Activated T-cell treated with anti-CD3 and anti-CD28 coated beads, Interleukin-2, amount 50 U/mL, for 4 hours (primary cell): ENCODE measurements around the gene SLC35C1. TPM values are rescaled to one million over a fixed set of nuclear protein-coding genes. Genes with fewer than 3 reads are reported as not detected.
"Not testable (repeated sequence)": the region's sequence is repeated elsewhere in the genome, so short reads cannot be mapped to it uniquely, and the experiment has no call there.

Experiments
- ATAC-seq, 2 donors: fragments of 200-7000 bp; cut with Tn5 transposase; one replicate each; pipeline ENCODE4 v1.10.0; 2021
- DNase-seq: peaks from one replicate; pipeline ENCODE4 v3.0.0-alpha.2; 2020
- H3K27me3 Mint-ChIP-seq: one replicate; pipeline ENCODE4 v1.8.0; 2021; ENCODE audit warnings: low read depth, mixed read lengths
- H3K36me3 Mint-ChIP-seq: one replicate; pipeline ENCODE4 v1.8.0; 2022; ENCODE audit warnings: mixed read lengths; ENCODE audit not compliant: insufficient read depth
- H3K4me1 Mint-ChIP-seq: one replicate; pipeline ENCODE4 v1.8.0; 2021; ENCODE audit warnings: low read depth, mixed read lengths
- H3K4me3 Mint-ChIP-seq: one replicate; pipeline ENCODE4 v1.8.0; 2021; ENCODE audit warnings: mild to moderate bottlenecking, moderate library complexity, mixed read lengths
- H3K9me3 Mint-ChIP-seq: one replicate; pipeline ENCODE4 v1.8.0; 2021; ENCODE audit warnings: mixed read lengths
- total RNA-seq, 3 donors: library from RNA; stranded (reverse); gene quantifications; one replicate each; pipeline ENCODE4 v1.2.1, GENCODE V29; 2021

Gene SLC35C1
- total RNA-seq, 3 donors from 2014 or later = 14.7 to 17.5 (median 15.8) TPM

DNA sequence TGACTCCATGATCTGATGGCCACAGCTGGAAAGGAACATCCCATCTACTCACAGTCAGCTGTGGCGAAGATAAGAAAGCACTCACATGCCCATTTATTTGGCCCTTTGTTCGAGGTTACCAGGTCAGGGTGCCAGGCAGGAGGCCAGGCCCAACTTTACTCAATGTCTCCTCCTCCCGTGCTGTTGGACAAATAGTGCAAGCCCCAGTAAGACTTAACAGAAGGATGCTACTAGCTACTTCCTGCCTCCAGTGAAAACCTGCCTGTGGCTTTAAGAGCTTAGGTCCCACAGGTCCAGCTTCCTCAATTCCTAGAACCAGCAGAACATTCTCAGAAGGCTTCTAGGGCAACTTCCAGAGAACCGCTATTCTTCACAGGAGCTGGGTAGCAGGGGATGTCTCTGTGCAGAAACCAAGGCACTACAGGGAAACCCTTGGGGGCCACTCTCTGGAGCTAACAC, 29.4 kb downstream of the SLC35C1 start:
- no peaks in the 10 kb centered on the region for H3K36me3 Mint-ChIP-seq
- ATAC-seq = peak in 1 of 2 donors; percentile 43
- no peaks in the 10 kb centered on the region for H3K27me3 Mint-ChIP-seq
- DNase-seq = no peak
- H3K9me3 Mint-ChIP-seq = no peaks in the 10 kb centered on the region
- H3K4me3 Mint-ChIP-seq = no peak overlapping the region
- peaks cover 13% of the 10 kb centered on the region for H3K4me1 Mint-ChIP-seq

DNA sequence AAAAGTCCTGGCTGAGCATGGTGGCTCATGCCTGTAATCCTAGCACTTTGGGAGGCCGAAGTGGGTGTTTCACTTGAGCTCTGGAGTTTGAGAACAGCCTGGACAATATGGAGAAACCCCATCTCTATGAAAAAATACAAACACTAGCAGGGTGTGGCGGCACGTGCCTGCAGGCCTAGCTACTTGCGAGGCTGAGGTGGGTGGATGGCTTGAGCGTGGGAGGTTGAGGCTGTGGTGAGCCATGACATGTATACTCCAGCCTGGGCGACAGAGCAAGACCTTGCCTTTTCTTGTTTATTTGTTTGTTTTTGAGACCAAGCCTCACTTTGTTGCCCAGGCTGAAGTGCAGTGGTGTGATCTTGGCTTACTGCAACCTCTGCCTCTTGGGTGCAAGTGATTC, 34.3 kb downstream of the SLC35C1 start:
- no peaks in the 10 kb centered on the region for H3K9me3 Mint-ChIP-seq
- DNase-seq (no peak), ATAC-seq (no peak)
- peaks cover 19% of the 10 kb centered on the region for H3K4me1 Mint-ChIP-seq
- H3K27me3 Mint-ChIP-seq = peaks cover 2% of the 10 kb centered on the region
- no peaks in the 10 kb centered on the region for H3K36me3 Mint-ChIP-seq
- no peak overlapping the region for H3K4me3 Mint-ChIP-seq

DNA sequence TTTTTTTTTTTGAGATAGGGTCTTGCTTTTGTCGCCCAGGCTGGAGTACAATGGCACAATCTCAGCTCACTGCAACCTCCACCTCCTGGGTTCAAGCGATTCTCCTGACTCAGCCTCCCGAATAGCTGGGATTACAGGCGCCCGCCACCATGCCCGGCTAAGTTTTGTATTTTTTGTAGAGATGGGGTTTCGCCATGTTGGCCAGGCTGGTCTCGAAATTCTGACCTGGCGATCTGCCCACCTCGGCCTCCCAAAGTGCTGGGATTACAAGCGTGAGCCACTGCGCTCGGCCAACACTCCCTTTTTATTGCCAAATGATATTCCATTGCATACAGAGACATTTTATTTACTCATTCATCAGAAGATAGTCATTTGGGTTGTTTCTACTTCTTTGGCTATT, 35.3 kb downstream of the SLC35C1 start:
- peaks cover 12% of the 10 kb centered on the region for H3K4me1 Mint-ChIP-seq
- not testable (repeated sequence) for H3K4me3 Mint-ChIP-seq, H3K9me3 Mint-ChIP-seq, ATAC-seq, H3K27me3 Mint-ChIP-seq, H3K36me3 Mint-ChIP-seq, DNase-seq

DNA sequence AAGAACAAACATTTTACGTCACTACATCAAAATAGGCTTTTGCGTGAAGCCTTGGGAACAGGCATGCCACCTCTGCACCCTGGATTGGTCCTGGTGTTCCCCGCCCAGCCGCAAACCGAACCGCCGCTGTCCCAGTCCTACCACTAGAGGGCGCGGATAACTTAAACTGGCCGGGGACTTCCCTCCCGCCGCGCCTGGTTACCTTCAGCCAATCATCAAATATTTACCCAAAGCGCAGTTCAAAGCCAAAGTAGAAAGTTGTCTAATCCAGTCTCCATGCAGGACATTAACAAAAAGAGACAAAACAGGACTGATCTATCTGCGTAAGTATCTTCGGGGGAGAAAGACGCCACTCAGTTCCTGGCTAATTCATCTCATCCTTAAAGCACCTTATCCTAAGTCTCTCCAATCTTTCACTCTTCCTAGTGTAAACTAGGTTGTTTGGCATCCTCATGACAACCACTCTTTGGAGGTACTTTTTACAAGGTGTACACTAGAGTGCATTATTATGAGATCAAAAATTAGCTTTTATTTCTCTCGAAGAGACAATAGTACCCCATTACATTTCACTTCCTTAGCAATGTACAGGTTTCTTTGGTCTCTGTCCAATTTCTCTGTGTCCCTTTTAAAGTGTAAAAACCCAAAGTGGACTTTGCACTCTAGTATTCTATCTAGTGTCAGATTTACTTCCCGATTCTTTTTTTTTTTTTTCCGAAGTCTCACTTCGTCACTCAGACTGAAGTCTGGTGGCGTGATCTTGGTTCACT, 38.4 kb downstream of the SLC35C1 start:
- H3K36me3 Mint-ChIP-seq = no peaks in the 10 kb centered on the region
- H3K9me3 Mint-ChIP-seq = no peaks in the 10 kb centered on the region
- ATAC-seq (peak; percentile 27 to 43), DNase-seq (peak; percentile 84)
- H3K4me1 Mint-ChIP-seq = peaks cover 27% of the 10 kb centered on the region
- peaks cover 2% of the 10 kb centered on the region for H3K27me3 Mint-ChIP-seq
- H3K4me3 Mint-ChIP-seq = peak overlapping the region; percentile 24

DNA sequence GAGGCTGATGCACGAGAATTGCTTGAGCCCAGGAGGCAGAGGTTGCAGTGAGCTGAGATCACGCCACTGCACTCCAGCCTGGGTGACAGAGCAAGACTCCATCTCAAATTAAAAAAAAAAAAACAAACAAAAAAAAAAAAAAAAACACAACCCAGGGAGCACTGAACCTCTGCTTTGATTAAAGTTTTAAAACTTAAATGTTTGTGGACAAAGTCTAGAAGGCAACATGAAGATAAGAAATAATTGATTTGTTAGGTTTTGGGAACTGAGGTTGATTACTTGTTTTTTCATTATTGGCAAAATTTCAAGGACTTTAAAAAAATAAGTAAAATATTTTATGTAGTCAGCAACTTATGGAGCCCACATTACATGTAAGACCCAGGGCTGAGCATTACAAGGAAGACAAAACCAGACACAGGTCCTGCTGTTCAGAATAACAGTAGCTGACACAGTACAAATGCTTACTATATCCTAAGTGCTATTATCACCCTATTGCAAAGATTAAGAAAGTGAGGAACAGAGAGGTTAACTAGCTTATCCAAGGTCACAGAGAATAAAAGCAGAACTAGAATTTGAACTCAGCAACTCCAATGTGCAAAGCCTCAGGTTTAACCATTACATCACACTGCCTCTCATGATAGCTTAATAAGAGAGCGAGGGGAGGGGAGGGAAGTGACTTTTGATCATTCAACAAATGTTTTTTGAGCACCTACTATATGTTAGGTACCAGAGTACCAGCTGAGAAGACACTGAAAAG, 40.1 kb downstream of the SLC35C1 start:
- H3K4me3 Mint-ChIP-seq = no peak overlapping the region
- DNase-seq (no peak), ATAC-seq (no peak)
- peaks cover 2% of the 10 kb centered on the region for H3K27me3 Mint-ChIP-seq
- no peaks in the 10 kb centered on the region for H3K9me3 Mint-ChIP-seq
- peaks cover 39% of the 10 kb centered on the region for H3K4me1 Mint-ChIP-seq
- H3K36me3 Mint-ChIP-seq = no peaks in the 10 kb centered on the region

DNA sequence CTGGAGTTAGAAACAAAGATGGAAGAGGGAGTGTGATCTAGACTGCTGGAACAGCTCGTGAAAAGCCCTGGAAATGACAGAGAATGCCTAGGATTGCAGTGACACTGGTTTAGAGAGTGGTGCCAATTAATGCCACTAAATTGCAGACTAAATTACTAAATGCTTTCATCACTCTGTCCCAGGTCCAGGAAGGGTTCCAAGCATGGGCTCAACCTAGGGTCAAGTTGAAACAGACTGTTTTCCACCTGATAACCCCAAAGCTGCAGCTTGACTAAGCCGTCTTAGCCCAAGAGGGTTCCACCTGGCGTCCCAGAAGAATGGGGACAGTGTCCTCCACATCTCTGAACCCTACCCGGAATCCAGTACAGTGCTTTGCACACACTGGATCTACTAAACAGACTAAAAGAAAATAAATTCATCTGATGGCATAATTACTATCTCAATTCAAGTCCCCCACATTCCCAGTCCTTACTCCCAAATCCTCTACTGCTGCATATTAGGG, 41.3 kb downstream of the SLC35C1 start:
- Mint-ChIP-seq H3K9me3 (no peaks in the 10 kb centered on the region), H3K27me3 (no peaks in the 10 kb centered on the region), H3K36me3 (no peaks in the 10 kb centered on the region), H3K4me3 (peak overlapping the region; percentile 84), H3K4me1 (peaks cover 50% of the 10 kb centered on the region)
- ATAC-seq (no peak), DNase-seq (no peak)

DNA sequence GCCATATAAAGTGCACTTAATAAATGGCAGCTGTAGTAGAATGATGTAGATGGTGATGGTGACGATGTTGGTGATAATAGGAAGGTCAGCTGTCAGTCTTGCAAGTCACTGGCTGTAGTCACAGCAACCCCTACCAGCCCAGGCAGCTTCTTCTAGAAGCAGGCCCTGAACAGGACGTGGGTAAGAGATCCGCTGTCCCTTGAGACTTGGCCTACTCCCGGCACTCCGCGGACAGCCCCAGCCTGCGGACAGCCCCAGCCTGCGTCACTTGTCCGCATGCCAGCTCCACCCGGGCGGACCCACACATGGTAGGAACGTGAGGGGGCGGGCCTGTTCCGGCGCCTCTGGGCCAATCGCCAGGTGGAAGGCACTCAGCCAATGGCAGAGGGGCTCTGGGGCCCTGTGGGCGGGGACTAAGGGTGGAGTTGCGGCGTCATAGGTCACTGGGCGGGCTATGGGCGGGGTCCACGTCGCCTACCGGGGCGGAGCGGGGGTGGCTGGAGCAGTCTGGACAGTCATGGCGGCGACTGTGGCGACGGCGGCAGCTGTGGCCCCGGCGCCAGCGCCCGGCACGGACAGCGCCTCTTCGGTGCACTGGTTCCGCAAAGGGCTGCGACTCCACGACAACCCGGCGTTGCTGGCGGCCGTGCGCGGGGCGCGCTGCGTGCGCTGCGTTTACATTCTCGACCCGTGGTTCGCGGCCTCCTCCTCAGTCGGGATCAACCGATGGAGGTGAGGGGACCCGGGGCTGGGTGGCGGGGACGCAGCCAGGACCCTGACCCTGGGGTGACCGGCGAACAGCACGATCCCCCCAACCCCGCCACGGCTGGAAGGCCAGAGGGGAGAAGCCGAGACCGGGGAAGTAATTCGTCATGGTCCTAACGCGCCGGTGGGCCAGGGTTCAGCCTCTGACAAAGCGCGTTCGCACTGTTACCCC, 42.3 kb downstream of the SLC35C1 start, which contains the start of gene CRY2:
Gene CRY2 (plus strand): TSS at position 502 of the 937 bp plus-strand sequence. CDS start 16 bp downstream, at position 518.
- no peaks in the 10 kb centered on the region for H3K36me3 Mint-ChIP-seq
- ATAC-seq (peak; percentile 90 to 91), DNase-seq (peak; percentile 98)
- peak within 1 kb of the TSS; percentile 84 for H3K4me3 Mint-ChIP-seq
- H3K4me1 Mint-ChIP-seq = peaks cover 56% of the 10 kb centered on the region
- H3K27me3 Mint-ChIP-seq = no peaks in the 10 kb centered on the region
- H3K9me3 Mint-ChIP-seq = no peaks in the 10 kb centered on the region

DNA sequence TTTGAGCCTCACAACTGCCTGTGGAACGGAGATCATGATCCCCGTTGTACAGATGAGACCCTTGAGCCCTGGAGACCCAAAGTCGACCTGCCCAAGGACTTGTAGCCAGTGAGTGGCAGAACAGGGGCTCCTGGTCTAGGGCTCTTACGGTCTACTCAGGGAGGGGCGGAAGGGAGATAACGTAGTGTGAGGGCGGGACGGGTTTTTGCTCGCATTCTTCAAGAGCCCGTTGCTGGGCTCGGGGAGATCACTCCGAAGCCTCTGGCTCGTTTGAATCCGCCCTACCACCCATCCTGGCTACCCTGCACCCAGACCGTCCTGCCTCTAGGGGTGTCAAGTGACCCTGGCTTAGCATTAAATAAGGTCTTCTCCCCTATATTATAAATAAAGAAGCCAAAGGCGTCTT, 43.0 kb downstream of the SLC35C1 start:
- Mint-ChIP-seq H3K27me3 (no peaks in the 10 kb centered on the region), H3K4me1 (peaks cover 58% of the 10 kb centered on the region), H3K36me3 (no peaks in the 10 kb centered on the region), H3K4me3 (peak overlapping the region; percentile 84), H3K9me3 (no peaks in the 10 kb centered on the region)
- peak; percentile 18 for DNase-seq
- ATAC-seq = peak; percentile 25 to 32

DNA sequence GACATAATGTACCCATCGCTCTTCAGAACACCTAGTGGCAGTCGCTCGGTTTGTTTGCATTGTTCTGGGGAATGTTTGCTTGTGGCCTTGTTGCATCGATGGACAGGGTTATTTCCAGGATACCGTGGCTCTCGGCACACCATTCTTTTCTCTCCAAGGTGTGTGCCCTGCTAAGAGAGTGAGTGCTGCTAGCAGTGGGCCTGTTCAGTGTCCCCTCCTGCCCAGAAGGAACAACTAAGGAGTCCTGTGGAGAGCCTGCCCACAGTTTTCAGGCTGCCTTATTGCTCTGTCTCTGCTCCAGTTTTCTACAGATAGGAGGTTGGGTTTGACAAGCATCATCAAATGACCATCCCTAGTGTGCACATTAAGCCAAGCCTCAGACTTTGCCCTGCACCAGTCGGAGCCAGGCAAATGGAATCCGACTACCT, 43.7 kb downstream of the SLC35C1 start:
- ATAC-seq (no peak), DNase-seq (no peak)
- Mint-ChIP-seq H3K9me3 (no peaks in the 10 kb centered on the region), H3K4me3 (peak overlapping the region; percentile 84), H3K27me3 (no peaks in the 10 kb centered on the region), H3K36me3 (no peaks in the 10 kb centered on the region), H3K4me1 (peaks cover 52% of the 10 kb centered on the region)

DNA sequence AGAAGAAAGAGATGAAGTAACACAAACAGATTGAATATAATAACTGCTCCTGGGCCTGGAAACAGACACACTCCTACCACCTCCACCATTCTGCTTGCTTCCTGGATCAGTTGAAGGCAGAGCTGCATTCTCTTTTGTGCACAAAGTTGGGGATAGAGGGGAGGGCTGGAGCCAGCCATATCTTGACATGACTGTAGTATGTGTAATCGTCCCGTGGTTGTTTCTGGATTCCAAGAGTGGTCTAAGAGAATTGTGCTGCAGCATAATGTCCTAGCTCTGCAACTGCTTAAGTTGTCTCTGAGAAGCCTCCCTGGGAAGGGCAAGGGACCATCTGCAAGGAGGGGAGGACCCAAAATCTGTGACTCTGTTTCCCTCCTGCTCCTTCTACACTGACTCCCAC, 45.5 kb downstream of the SLC35C1 start:
- no peak for DNase-seq
- ATAC-seq = no peak
- H3K27me3 Mint-ChIP-seq = no peaks in the 10 kb centered on the region
- H3K36me3 Mint-ChIP-seq = peaks cover 4% of the 10 kb centered on the region
- no peaks in the 10 kb centered on the region for H3K9me3 Mint-ChIP-seq
- H3K4me1 Mint-ChIP-seq = peaks cover 48% of the 10 kb centered on the region
- no peak overlapping the region for H3K4me3 Mint-ChIP-seq

DNA sequence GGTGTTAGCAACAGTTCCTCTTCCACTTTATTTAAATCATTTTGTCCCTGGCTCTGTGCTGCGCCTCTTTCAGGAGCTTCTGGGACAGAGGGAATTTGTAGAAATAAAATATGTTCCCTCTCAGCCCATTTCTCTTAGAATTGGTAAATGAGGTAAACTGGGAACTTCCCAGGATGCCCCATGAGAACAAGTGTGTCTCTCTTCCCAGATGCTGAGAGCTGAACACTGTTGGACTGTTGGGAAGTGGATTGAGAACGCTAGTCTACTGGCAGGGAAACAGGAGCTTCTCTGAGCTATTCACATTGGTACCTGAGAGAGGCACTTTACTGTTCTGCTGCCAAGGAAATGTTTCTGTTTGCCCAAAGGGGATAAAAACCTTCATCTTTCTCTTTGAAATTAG, 46.3 kb downstream of the SLC35C1 start:
- H3K4me3 Mint-ChIP-seq = no peak overlapping the region
- no peak for ATAC-seq

DNA sequence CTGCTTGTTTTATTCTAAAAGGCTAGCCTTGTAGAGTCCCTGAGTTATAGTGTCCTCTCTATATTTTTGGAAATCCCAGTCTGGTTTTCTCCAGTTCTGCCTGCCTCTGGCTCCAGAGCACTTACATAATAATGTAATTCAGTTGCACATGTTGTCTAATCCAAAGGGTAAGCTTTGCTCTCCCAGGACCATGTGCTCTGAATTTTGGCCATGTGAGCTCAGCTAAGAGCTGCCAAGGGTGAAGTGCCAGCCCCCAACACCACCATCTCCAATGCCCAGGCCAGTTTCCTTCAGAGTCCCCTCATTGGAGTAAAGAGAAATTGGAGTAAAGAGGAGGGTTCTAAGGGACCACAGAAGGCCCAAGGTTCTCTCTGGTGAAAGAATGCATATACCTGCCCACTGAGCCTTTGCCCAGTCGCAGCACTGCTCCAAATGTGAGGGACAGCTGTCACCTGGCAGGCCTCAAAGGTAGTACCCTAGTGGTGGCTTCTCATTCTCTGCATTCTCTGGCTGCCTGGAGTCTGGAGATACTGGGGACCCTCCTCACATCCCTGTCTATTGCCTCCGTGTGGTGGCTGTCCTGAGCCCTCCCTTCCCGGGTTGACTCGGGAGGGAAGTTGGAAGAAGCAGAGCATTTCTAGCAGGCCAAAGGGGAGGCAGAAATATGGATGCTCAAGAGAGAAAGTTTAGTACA, 47.2 kb downstream of the SLC35C1 start:
- DNase-seq (no peak), ATAC-seq (no peak)
- Mint-ChIP-seq H3K4me1 (peaks cover 38% of the 10 kb centered on the region), H3K4me3 (no peak overlapping the region), H3K27me3 (no peaks in the 10 kb centered on the region), H3K9me3 (no peaks in the 10 kb centered on the region), H3K36me3 (peaks cover 9% of the 10 kb centered on the region)

More for the DNA sequence above, 46.3 kb downstream of the SLC35C1 start:
- Mint-ChIP-seq H3K36me3 (peaks cover 5% of the 10 kb centered on the region), H3K9me3 (no peaks in the 10 kb centered on the region), H3K27me3 (no peaks in the 10 kb centered on the region), H3K4me1 (peaks cover 46% of the 10 kb centered on the region)
- DNase-seq = no peak

DNA sequence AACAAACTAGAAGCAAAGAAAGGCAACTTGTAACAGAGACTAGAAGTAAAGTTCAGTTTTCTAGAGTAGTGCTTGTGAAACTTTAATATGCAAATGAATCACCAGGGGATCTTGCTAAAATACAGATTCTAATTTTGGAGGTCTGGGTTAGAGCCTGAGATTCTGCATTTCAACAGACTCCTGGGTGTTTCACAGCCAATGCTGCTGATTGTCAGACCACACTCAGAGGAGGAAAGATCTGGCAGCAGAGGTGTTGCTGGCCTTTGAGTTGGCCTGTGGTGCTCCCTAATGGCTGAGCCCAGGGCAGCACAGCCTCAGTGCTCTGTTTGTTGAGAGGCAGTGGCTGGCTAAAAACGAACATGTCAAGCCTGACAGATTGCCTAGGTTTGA, 47.8 kb downstream of the SLC35C1 start:
- no peak for DNase-seq
- H3K36me3 Mint-ChIP-seq = peaks cover 13% of the 10 kb centered on the region
- no peak overlapping the region for H3K4me3 Mint-ChIP-seq
- no peaks in the 10 kb centered on the region for H3K27me3 Mint-ChIP-seq
- no peaks in the 10 kb centered on the region for H3K9me3 Mint-ChIP-seq
- no peak for ATAC-seq
- peaks cover 38% of the 10 kb centered on the region for H3K4me1 Mint-ChIP-seq
